C4-2B (cell line): ENCODE data around the gene ZBTB48.

Source experiments
- ZFX ChIP-seq: fragments of 450-650 bp; IDR thresholded peaks from 2 replicates; pipeline ENCODE4 v1.6.1; 2017
- TF ChIP-seq, protein P1 (sequence below): fragments of 450-650 bp; conservative IDR thresholded peaks from 2 replicates; pipeline ENCODE4 v1.5.1; 2017; ENCODE audit warnings: mild to moderate bottlenecking

DNA sequence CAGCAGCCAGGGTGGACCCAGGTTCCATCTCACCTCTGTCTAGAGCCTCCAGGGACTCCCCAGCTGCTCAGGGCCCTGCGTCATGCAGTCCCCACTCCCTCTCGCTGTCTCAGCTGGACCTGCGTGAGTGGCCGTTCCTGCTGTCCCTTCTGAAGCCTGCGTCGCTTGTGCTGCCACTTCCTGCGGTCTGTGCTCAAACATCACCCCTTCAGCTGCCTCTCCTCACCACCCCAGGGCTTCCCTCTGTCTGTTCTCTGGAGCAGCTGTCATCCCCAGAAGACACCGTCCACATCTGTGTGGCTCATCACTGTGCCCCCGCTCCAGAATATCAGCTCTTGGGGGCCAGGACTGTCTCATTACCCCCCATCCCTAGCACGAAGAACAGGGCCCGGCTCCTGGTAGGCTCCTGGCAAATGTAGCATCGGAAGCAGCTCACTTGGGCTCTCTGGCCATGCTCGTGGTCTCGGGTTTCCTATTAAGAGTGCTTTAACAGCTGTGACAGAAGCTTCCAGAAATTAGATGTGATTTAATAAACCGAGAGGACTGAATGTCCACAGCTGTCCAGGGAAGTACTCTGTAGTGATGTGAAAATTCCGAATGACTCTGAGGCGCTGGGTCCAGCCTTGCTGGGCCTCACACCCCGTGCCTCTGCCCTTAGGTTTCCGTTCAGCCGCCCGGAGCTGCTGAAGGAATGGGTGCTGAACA, 48.2 kb downstream of the ZBTB48 start:
- TF ChIP-seq, protein P1, sequence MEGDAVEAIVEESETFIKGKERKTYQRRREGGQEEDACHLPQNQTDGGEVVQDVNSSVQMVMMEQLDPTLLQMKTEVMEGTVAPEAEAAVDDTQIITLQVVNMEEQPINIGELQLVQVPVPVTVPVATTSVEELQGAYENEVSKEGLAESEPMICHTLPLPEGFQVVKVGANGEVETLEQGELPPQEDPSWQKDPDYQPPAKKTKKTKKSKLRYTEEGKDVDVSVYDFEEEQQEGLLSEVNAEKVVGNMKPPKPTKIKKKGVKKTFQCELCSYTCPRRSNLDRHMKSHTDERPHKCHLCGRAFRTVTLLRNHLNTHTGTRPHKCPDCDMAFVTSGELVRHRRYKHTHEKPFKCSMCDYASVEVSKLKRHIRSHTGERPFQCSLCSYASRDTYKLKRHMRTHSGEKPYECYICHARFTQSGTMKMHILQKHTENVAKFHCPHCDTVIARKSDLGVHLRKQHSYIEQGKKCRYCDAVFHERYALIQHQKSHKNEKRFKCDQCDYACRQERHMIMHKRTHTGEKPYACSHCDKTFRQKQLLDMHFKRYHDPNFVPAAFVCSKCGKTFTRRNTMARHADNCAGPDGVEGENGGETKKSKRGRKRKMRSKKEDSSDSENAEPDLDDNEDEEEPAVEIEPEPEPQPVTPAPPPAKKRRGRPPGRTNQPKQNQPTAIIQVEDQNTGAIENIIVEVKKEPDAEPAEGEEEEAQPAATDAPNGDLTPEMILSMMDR: no peak
- TF ChIP-seq ZFX: no peak
